Fibroblast of lung (primary cell): ENCODE data around the gene TNNI3K. TPM values are rescaled to one million over a fixed set of nuclear protein-coding genes. Genes with fewer than 3 reads are reported as not detected.

Experiments
- DNase-seq, 2 donors: peaks; one replicate each; pipeline versions ENCODE4 v3.0.0 to v3.0.0-alpha.2; 2010; ENCODE audit warnings: low read depth in 2 of 2
- H2AFZ ChIP-seq: 2 replicates; pipeline ENCODE4 v1.5.1; 2012; ENCODE audit warnings: low read length, control low read depth, inconsistent platforms
- H3K27ac ChIP-seq: 2 replicates; pipeline ENCODE4 v1.5.1; 2011; ENCODE audit warnings: low read length, control low read depth; ENCODE audit not compliant: insufficient read depth
- H3K27me3 ChIP-seq: 2 replicates; pipeline ENCODE4 v1.5.1; 2011; ENCODE audit warnings: mild to moderate bottlenecking, low read length; ENCODE audit not compliant: control insufficient read depth, insufficient read depth
- H3K36me3 ChIP-seq: 2 replicates; pipeline ENCODE4 v1.5.1; 2011; ENCODE audit warnings: low read length; ENCODE audit not compliant: control insufficient read depth, insufficient read depth
- H3K4me1 ChIP-seq: 2 replicates; pipeline ENCODE4 v1.5.1; 2011; ENCODE audit warnings: low read length; ENCODE audit not compliant: control insufficient read depth, insufficient read depth; ENCODE audit errors: extremely low read depth
- H3K4me2 ChIP-seq: 2 replicates; pipeline ENCODE4 v1.5.1; 2011; ENCODE audit warnings: low read length, control low read depth; ENCODE audit not compliant: insufficient read depth; ENCODE audit errors: extremely low read depth
- H3K4me3 ChIP-seq, 4 experiments: fragments of 200-600 bp in 1 of 4; sonication (generic) in 1 of 4; replicated peaks in 1 of 4; 2 replicates each; pipeline ENCODE4 v1.5.1; 2011 to 2016; ENCODE audit warnings: low read length in 4 of 4, low read depth in 3 of 4, mild to moderate bottlenecking in 3 of 4, control low read depth in 2 of 4, inconsistent platforms in 1 of 4, mixed read lengths in 1 of 4; ENCODE audit not compliant: insufficient read depth in 1 of 4; ENCODE audit errors: control extremely low read depth in 1 of 4
- H3K79me2 ChIP-seq: 2 replicates; pipeline ENCODE4 v1.5.1; 2012; ENCODE audit warnings: mild to moderate bottlenecking, low read length, inconsistent platforms; ENCODE audit not compliant: control insufficient read depth, insufficient read depth
- H3K9ac ChIP-seq: 2 replicates; pipeline ENCODE4 v1.5.1; 2011; ENCODE audit warnings: mild to moderate bottlenecking, low read length, control low read depth; ENCODE audit not compliant: insufficient read depth
- H3K9me3 ChIP-seq: 2 replicates; pipeline ENCODE4 v1.5.1; 2012; ENCODE audit warnings: low read depth, low read length; ENCODE audit not compliant: control insufficient read depth, insufficient read depth
- H4K20me1 ChIP-seq: 2 replicates; pipeline ENCODE4 v1.5.1; 2011; ENCODE audit warnings: low read length; ENCODE audit not compliant: control insufficient read depth, insufficient read depth; ENCODE audit errors: extremely low read depth
- EZH2 ChIP-seq: IDR thresholded peaks from 2 replicates; pipeline ENCODE4 v1.5.1; 2012; ENCODE audit warnings: low read length, control low read depth, mild to moderate bottlenecking; ENCODE audit errors: missing control alignments
- polyA plus RNA-seq, 2 donors: library from polyadenylated mRNA; depleted of rRNA in 1 of 2; stranded (reverse) in 1 of 2; unstranded in 1 of 2; fragments of >200 nt; gene quantifications; 2 replicates each; pipeline ENCODE4 v1.2.1, GENCODE V29; 2011 to 2012; ENCODE audit warnings: missing spikeins in 1 of 2
- total RNA-seq: library from RNA; depleted of rRNA; stranded (reverse); fragments of >200 nt; gene quantifications from 2 replicates; pipeline ENCODE4 v1.2.1, GENCODE V29; 2014
- TF ChIP-seq, protein P1 (sequence below), 2 donors: IDR thresholded peaks in 1 of 2; conservative IDR thresholded peaks in 1 of 2; 1 replicate in 1 of 2; 2 replicates in 1 of 2; pipeline ENCODE4 v1.5.1; 2011 to 2012; ENCODE audit warnings: low read length in 2 of 2, control low read depth in 1 of 2, inconsistent platforms in 1 of 2, low read depth in 1 of 2, mild to moderate bottlenecking in 1 of 2

The TNNI3K gene
- total and polyA plus RNA-seq, 2 donors (not counting 1 experiment from before 2014, with no cell fraction given) = 0.66 to 0.91 TPM

DNA sequence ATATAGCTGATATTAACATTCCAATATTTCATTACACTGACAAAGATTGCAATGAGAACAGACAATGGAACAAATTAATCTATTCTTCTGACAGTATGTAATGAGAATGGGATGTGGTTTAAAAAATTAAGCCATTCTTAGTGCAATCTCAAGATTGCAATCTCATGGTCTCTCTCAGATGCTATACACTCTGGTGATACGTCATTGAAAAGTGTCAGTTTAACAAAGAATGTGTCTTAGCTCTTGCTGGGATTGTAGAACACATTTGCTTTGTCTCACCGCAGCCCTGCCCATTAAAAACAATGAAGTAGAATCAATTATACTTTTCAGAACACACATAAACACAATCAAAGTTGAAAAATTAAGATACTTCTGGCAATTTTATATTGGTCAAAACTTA lies 222.1 kb downstream of the TNNI3K start:
- no peaks in the 10 kb centered on the region for H4K20me1 ChIP-seq
- no peak overlapping the region for H3K4me3 ChIP-seq
- H3K27ac ChIP-seq = no peak overlapping the region
- H3K4me1 ChIP-seq = no peaks in the 10 kb centered on the region
- no peaks in the 10 kb centered on the region for H3K9me3 ChIP-seq
- H2AFZ ChIP-seq = no peak overlapping the region
- no peaks in the 10 kb centered on the region for H3K36me3 ChIP-seq
- H3K4me2 ChIP-seq = no peak overlapping the region
- TF ChIP-seq, protein P1, sequence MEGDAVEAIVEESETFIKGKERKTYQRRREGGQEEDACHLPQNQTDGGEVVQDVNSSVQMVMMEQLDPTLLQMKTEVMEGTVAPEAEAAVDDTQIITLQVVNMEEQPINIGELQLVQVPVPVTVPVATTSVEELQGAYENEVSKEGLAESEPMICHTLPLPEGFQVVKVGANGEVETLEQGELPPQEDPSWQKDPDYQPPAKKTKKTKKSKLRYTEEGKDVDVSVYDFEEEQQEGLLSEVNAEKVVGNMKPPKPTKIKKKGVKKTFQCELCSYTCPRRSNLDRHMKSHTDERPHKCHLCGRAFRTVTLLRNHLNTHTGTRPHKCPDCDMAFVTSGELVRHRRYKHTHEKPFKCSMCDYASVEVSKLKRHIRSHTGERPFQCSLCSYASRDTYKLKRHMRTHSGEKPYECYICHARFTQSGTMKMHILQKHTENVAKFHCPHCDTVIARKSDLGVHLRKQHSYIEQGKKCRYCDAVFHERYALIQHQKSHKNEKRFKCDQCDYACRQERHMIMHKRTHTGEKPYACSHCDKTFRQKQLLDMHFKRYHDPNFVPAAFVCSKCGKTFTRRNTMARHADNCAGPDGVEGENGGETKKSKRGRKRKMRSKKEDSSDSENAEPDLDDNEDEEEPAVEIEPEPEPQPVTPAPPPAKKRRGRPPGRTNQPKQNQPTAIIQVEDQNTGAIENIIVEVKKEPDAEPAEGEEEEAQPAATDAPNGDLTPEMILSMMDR (conservative IDR thresholded peaks at IDR 0.05 in 1 of 2, IDR thresholded peaks at IDR 0.05 in 1 of 2; ENCODE audit: low read depth in 1 of 2, low read length in 2 of 2) = no peak
- TF ChIP-seq EZH2 = no peak
- H3K27me3 ChIP-seq = no peaks in the 10 kb centered on the region
- peak in 1 of 2 donors; percentile 7 for DNase-seq
- no peak overlapping the region for H3K9ac ChIP-seq
- no peaks in the 10 kb centered on the region for H3K79me2 ChIP-seq

DNA sequence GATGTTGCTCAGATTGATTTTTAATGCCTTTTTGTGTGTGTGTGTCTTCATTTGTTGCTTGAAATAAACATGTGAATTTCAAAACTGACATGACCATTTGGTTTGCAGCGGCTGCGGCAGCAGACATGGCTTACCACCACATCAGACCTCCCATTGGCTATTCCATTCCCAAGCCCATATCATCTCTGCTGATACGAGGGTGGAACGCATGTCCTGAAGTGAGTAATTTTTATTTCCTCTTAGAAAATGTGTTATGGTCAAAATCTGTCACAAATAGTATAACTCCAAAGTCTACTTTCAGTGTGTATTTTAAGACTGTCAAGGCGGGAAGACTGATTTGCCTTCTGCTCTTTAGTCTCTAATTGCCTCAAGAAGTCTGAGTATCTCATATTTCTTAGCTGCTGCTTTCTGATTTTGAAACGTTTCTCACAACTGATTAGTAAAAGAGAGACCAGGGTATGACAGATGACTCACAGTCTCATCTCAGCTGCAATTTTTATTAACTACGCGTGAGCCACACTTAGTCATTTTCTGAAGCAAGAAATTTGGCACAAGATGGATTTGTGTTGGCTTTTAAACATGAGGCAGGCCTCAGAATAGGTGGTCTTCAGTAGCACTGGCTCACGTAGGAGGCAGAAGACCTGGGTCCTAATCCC lies 228.3 kb downstream of the TNNI3K start:
- Histone ChIP-seq H3K4me3 (no peak overlapping the region), H2AFZ (no peak overlapping the region), H3K27me3 (no peaks in the 10 kb centered on the region), H4K20me1 (no peaks in the 10 kb centered on the region), H3K4me2 (no peak overlapping the region), H3K4me1 (no peaks in the 10 kb centered on the region), H3K9ac (no peak overlapping the region), H3K27ac (no peak overlapping the region), H3K9me3 (no peaks in the 10 kb centered on the region), H3K79me2 (no peaks in the 10 kb centered on the region), H3K36me3 (no peaks in the 10 kb centered on the region)
- DNase-seq = peak in 1 of 2 donors; percentile 65
- no peak for TF ChIP-seq EZH2
- TF ChIP-seq, protein P1 (conservative IDR thresholded peaks at IDR 0.05 in 1 of 2, IDR thresholded peaks at IDR 0.05 in 1 of 2; ENCODE audit: low read depth in 1 of 2, low read length in 2 of 2) = no peak

DNA sequence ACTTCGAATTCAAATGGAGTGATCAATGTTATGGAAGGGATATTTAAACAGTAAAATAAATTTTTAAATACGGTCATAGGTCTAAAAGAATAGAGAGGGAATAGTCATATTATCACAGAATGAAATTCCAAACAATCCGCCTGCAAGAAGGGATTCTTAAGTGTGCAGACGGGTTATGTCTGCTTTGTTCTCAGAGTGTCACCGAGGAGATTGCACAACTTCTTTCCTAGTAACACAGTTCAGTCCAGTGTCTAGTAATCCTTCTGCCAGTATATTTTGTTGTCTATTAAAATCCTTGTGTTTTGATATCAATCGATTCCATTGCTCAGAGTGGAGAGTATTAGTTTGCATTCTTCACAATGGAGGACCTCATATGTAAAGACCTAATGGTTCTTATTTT lies 228.8 kb downstream of the TNNI3K start:
- Histone ChIP-seq H3K27me3 (no peaks in the 10 kb centered on the region), H4K20me1 (no peaks in the 10 kb centered on the region), H3K4me2 (no peak overlapping the region), H3K36me3 (no peaks in the 10 kb centered on the region), H3K9ac (no peak overlapping the region), H3K4me3 (no peak overlapping the region), H3K4me1 (no peaks in the 10 kb centered on the region), H3K9me3 (no peaks in the 10 kb centered on the region), H2AFZ (no peak overlapping the region), H3K27ac (no peak overlapping the region), H3K79me2 (no peaks in the 10 kb centered on the region)
- TF ChIP-seq, protein P1 (conservative IDR thresholded peaks at IDR 0.05 in 1 of 2, IDR thresholded peaks at IDR 0.05 in 1 of 2; ENCODE audit: low read depth in 1 of 2, low read length in 2 of 2) = no peak
- no peak for TF ChIP-seq EZH2
- peak in 1 of 2 donors; percentile 6 for DNase-seq
